SH-SY5Y (cell line): ENCODE measurements around the gene GRIN2A.

ENCODE experiments used
- GATA2 ChIP-seq: IDR thresholded peaks from 2 replicates; pipeline ENCODE4 v1.6.1; 2011; ENCODE audit warnings: mild to moderate bottlenecking, low read depth, low read length
- GATA3 ChIP-seq: IDR thresholded peaks from 2 replicates; pipeline ENCODE4 v1.6.1; 2011; ENCODE audit warnings: low read depth, mild to moderate bottlenecking, low read length, moderate library complexity

- TF ChIP-seq GATA2 (no peak), GATA3 (no peak)
Measured at GRCh38 chr16:9713156-9713555, 469.1 kb downstream of the GRIN2A start.
